ENCODE results near the gene PHC2. TPM values are rescaled to one million over a fixed set of nuclear protein-coding genes. Genes with fewer than 3 reads are reported as not detected.

PHC2 gene
- total RNA-seq, 1 donor from 2014 or later: 124 TPM

DNA sequence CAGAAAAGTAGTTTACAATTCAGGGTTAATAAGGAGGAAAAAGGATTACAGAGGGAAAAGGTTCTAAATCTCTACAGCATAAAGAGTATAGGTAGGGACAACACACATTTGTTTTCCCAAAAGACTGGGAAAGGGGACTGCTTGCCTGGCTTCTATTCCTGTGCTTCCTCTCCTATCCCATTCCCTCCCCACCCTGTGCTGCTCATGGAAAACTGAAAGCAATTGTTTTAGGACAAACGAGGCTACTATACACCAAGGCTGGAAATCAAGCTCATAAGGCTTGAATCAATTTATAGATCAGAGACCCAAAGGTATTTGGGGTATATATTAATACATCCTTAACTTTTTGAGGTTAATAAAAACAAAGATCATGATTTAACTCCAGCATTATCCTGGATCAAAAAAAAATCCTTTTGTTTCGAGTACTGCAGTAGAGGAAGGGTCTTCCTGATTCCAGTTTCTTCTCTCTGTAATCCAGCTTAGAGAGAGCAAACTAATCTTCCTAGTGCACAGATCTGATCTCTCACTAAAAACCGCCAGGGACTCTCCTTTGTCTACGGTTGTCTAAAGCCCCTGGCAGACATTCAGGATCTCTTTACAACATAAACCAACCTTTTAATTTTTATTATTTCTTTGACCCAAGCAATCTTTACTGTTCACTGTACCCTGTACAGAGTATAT, 72.6 kb downstream of the PHC2 start:
- Histone ChIP-seq H3K36me3 (no peaks in the 10 kb centered on the region), H3K27ac (no peak overlapping the region), H3K9me3 (no peaks in the 10 kb centered on the region), H3K4me1 (peaks cover 11% of the 10 kb centered on the region), H3K27me3 (no peaks in the 10 kb centered on the region), H3K4me3 (no peak overlapping the region)
- TF ChIP-seq, protein P1, sequence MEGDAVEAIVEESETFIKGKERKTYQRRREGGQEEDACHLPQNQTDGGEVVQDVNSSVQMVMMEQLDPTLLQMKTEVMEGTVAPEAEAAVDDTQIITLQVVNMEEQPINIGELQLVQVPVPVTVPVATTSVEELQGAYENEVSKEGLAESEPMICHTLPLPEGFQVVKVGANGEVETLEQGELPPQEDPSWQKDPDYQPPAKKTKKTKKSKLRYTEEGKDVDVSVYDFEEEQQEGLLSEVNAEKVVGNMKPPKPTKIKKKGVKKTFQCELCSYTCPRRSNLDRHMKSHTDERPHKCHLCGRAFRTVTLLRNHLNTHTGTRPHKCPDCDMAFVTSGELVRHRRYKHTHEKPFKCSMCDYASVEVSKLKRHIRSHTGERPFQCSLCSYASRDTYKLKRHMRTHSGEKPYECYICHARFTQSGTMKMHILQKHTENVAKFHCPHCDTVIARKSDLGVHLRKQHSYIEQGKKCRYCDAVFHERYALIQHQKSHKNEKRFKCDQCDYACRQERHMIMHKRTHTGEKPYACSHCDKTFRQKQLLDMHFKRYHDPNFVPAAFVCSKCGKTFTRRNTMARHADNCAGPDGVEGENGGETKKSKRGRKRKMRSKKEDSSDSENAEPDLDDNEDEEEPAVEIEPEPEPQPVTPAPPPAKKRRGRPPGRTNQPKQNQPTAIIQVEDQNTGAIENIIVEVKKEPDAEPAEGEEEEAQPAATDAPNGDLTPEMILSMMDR (IDR thresholded peaks at IDR 0.05): no peak
- intact Hi-C loops (cut with DNase I): no loop called here
- DNase-seq (no peak), ATAC-seq (no peak)

DNA sequence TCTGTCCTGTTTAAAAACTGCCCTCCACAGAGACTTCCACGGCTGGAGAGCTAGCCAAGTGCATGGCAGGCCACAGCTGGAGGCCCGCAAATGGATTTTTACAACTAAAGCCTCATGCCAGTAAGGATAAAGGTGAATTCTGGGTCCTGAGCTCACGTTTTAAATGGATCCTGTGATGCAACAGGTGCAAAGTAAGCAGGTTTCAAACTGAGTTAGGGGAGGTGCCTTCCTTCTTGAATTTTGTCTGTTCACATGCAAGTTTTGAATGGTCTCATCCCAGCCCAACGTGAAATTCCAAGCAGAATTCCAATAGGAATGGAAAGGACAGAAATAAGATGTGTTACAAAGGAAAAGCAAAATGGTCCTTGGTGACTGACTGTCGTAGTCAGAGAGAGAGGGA, 73.8 kb downstream of the PHC2 start:
- H3K4me3 ChIP-seq: no peak overlapping the region
- H3K27me3 ChIP-seq: no peaks in the 10 kb centered on the region
- DNase-seq (no peak), ATAC-seq (no peak)
- no peak overlapping the region for H3K27ac ChIP-seq
- H3K9me3 ChIP-seq: no peaks in the 10 kb centered on the region
- H3K36me3 ChIP-seq: no peaks in the 10 kb centered on the region
- peaks cover 8% of the 10 kb centered on the region for H3K4me1 ChIP-seq
- TF ChIP-seq, protein P1 (IDR thresholded peaks at IDR 0.05): no peak
- intact Hi-C loops (cut with DNase I): no loop called here

DNA sequence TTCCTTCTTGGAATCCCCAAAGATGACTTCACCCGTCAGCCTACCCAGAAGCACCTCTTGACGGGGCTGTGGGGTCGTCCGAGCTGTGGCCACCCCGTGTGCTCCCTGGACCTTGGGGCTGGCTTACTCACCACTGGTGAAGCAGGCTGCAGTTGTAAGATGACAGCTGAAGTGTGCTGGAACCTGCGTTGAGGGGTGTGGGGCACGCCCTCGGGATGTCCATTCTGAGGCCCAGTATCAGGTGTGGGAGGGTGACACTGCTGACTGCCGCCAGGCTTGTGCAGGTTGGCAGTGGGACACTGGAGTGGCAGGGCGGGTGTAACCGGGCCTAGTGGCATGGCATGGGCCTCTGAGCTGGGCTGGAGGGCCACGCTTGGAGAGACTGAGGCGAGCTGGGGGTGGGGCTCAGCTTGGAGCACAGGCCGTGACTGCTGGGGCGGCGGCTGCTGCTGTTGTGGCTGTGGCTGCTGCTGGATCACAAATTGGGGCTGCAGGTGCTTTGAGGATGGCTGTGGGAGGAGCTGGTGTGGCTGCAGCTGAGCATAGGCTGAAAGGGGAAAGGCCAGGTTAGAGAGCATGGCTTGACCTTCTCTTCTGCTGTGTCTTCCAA, 76.1 kb downstream of the PHC2 start:
- Histone ChIP-seq H3K27me3 (no peaks in the 10 kb centered on the region), H3K27ac (no peak overlapping the region), H3K36me3 (no peaks in the 10 kb centered on the region), H3K9me3 (no peaks in the 10 kb centered on the region), H3K4me1 (peaks cover 7% of the 10 kb centered on the region), H3K4me3 (no peak overlapping the region)
- ATAC-seq (no peak), DNase-seq (no peak)
- intact Hi-C loops (cut with DNase I): no loop called here
- TF ChIP-seq, protein P1 (IDR thresholded peaks at IDR 0.05): no peak

DNA sequence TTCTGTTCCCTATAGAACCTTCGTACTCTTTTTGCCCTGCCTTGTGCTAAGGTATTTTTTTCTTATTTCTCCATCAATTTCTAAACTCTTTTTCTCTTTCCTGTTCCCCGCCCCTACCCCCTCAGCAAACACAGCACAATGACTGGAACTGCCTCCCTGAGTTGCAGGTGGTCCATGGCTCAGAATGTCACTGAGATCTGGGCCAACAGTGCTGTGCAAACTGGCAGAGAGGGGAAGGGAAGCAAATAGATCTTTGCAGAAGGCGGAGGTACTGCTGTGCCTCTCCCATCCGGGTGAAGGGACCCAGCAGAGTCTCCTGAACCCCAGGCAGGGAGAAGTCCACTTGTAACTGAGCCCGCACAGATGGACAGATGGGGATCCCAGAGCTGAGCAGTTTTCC, 77.4 kb downstream of the PHC2 start:
- intact Hi-C loops (cut with DNase I): no loop called here
- H3K4me3 ChIP-seq: no peak overlapping the region
- H3K27ac ChIP-seq: no peak overlapping the region
- DNase-seq (no peak), ATAC-seq (no peak)
- H3K4me1 ChIP-seq: peaks cover 7% of the 10 kb centered on the region
- TF ChIP-seq, protein P1 (IDR thresholded peaks at IDR 0.05): no peak
- H3K27me3 ChIP-seq: no peaks in the 10 kb centered on the region
- no peaks in the 10 kb centered on the region for H3K9me3 ChIP-seq
- no peaks in the 10 kb centered on the region for H3K36me3 ChIP-seq

DNA sequence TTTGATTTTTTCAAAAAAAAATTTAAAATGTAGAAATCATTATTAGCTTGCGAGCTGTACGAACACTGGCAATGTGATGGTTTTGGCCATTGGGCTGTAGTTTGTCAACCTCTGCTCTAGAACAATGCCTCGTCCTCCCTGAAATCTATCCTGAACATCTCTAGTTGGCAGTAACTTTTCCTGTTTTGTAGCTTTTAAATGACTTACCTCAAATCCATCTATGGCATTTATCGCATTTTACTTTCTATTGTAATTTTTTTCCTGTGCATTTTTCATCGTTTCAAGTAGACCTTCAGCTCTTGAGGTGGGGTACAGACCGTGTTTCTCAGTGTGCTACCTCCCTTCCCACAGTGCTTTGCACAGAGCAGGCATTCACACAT, 79.6 kb downstream of the PHC2 start:
- TF ChIP-seq, protein P1 (IDR thresholded peaks at IDR 0.05): no peak
- intact Hi-C loops (cut with DNase I): no loop called here
- no peaks in the 10 kb centered on the region for H3K9me3 ChIP-seq
- H3K27ac ChIP-seq: no peak overlapping the region
- H3K36me3 ChIP-seq: no peaks in the 10 kb centered on the region
- H3K27me3 ChIP-seq: no peaks in the 10 kb centered on the region
- DNase-seq (no peak), ATAC-seq (no peak)
- peaks cover 29% of the 10 kb centered on the region for H3K4me1 ChIP-seq
- no peak overlapping the region for H3K4me3 ChIP-seq

Data from upper lobe of right lung (tissue), 1 donor.